ENCODE measurements around the gene CHD9NB.
"Not testable (repeated sequence)": the region's sequence is repeated elsewhere in the genome, so short reads cannot be mapped to it uniquely, and the experiment has no call there.

Gene CHD9NB

GRCh38 chr16:53057658-53058057 is 5.0 kb upstream of the CHD9NB start:
- DNase-seq (ENCODE audit: low read depth in 2 of 2), result no peak
- TF ChIP-seq CTCF (IDR thresholded peaks at IDR 0.05; ENCODE audit: low read depth, low read length), result no peak
- no peak overlapping the region for H3K4me3 ChIP-seq (replicated peaks in 1 of 2; ENCODE audit: low read depth in 2 of 2, low read length in 2 of 2)

GRCh38 chr16:53056392-53056881 is 3.7 kb upstream of the CHD9NB start:
- H3K4me3 ChIP-seq (replicated peaks in 1 of 2; ENCODE audit: low read depth in 2 of 2, low read length in 2 of 2), result peak overlapping the region in 1 of 2 donors; percentile 72

GRCh38 chr16:53055541-53056391 is 3.1 kb upstream of the CHD9NB start:
- peak overlapping the region; percentile 72 to 78 for H3K4me3 ChIP-seq (replicated peaks in 1 of 2; ENCODE audit: low read depth in 2 of 2, low read length in 2 of 2)
- DNase-seq (ENCODE audit: low read depth in 2 of 2), result peak; percentile 86 to 92
- no peak for TF ChIP-seq CTCF (IDR thresholded peaks at IDR 0.05; ENCODE audit: low read depth, low read length)

More at GRCh38 chr16:53056392-53056881, 3.7 kb upstream of the CHD9NB start:
- no peak for TF ChIP-seq CTCF (IDR thresholded peaks at IDR 0.05; ENCODE audit: low read depth, low read length)
- peak; percentile 64 to 83 for DNase-seq (ENCODE audit: low read depth in 2 of 2)

GRCh38 chr16:53054670-53055485 is 2.2 kb upstream of the CHD9NB start, which contains the start of gene CHD9:
TSS of gene CHD9 (plus strand) at chr16:53054991. CDS start at chr16:53156090, 101,099 bp downstream.
- peak; percentile 84 to 91 for DNase-seq (ENCODE audit: low read depth in 2 of 2)
- TF ChIP-seq CTCF (IDR thresholded peaks at IDR 0.05; ENCODE audit: low read depth, low read length), result peak; percentile 86
- peak within 1 kb of the TSS; percentile 72 to 78 for H3K4me3 ChIP-seq (replicated peaks in 1 of 2; ENCODE audit: low read depth in 2 of 2, low read length in 2 of 2)

GRCh38 chr16:53053967-53054669 is 1.4 kb upstream of the CHD9NB start:
- H3K4me3 ChIP-seq (replicated peaks in 1 of 2; ENCODE audit: low read depth in 2 of 2, low read length in 2 of 2), result peak overlapping the region; percentile 72 to 78
- peak; percentile 45 to 65 for DNase-seq (ENCODE audit: low read depth in 2 of 2)
- TF ChIP-seq CTCF (IDR thresholded peaks at IDR 0.05; ENCODE audit: low read depth, low read length), result no peak

GRCh38 chr16:53051255-53051654 is 1.4 kb downstream of the CHD9NB start:
- DNase-seq (ENCODE audit: low read depth in 2 of 2), result not testable (repeated sequence)

More at GRCh38 chr16:53051255-53051654, 1.4 kb downstream of the CHD9NB start:
- H3K4me3 ChIP-seq (replicated peaks in 1 of 2; ENCODE audit: low read depth in 2 of 2, low read length in 2 of 2), result not testable (repeated sequence)
